Esophagus muscularis mucosa (tissue), 4 donors: ENCODE results near the gene ADGRG1. TPM values are rescaled to one million over a fixed set of nuclear protein-coding genes. Genes with fewer than 3 reads are reported as not detected.

Source experiments
- DNase-seq: peaks from one replicate; pipeline ENCODE4 v3.0.0-alpha.2; 2017; ENCODE audit errors: extremely low spot score
- H3K27ac ChIP-seq, 4 donors: fragments of 200-600 bp; sonication (generic); replicated peaks in 1 of 4; 1 replicate in 3 of 4; 2 replicates in 1 of 4; pipeline ENCODE4 v1.5.1; 2016 to 2019; ENCODE audit warnings: mild to moderate bottlenecking in 1 of 4
- H3K27me3 ChIP-seq, 4 donors: fragments of 200-600 bp; sonication (generic); one replicate each; pipeline versions ENCODE4 v1.5.1 to v1.6.0; 2016 to 2019
- H3K36me3 ChIP-seq, 4 donors: fragments of 200-600 bp; sonication (generic); one replicate each; pipeline ENCODE4 v1.5.1; 2016 to 2019
- H3K4me1 ChIP-seq, 4 donors: fragments of 200-600 bp; sonication (generic); one replicate each; pipeline ENCODE4 v1.5.1; 2016 to 2019
- H3K4me3 ChIP-seq, 4 donors: fragments of 200-600 bp; sonication (generic); 1 replicate in 2 of 4; 2 replicates in 2 of 4; pipeline ENCODE4 v1.5.1; 2016 to 2019; ENCODE audit warnings: mild to moderate bottlenecking in 4 of 4, moderate library complexity in 1 of 4
- H3K9me3 ChIP-seq, 4 donors: fragments of 200-600 bp; sonication (generic); 1 replicate in 3 of 4; 2 replicates in 1 of 4; pipeline ENCODE4 v1.5.1; 2016 to 2019
- CTCF ChIP-seq, 3 experiments: fragments of 200-600 bp in 2 of 3; fragments of 450-650 bp in 1 of 3; sonication (generic) in 2 of 3; IDR thresholded peaks; one replicate each; pipeline ENCODE4 v1.5.1; 2017 to 2019; ENCODE audit warnings: antibody characterized with exemption in 3 of 3, mild to moderate bottlenecking in 2 of 3, moderate library complexity in 1 of 3
- EP300 ChIP-seq: sonication (generic); formaldehyde crosslinking; IDR thresholded peaks from one replicate; pipeline ENCODE4 v1.6.1; 2017; ENCODE audit warnings: antibody characterized with exemption
- POLR2A ChIP-seq: fragments of 450-650 bp; IDR thresholded peaks from one replicate; pipeline ENCODE4 v1.6.1; 2017; ENCODE audit warnings: antibody characterized with exemption, moderate library complexity, mild to moderate bottlenecking, low read depth
- POLR2AphosphoS5 ChIP-seq, 2 donors: sonication (generic); formaldehyde crosslinking; IDR thresholded peaks; one replicate each; pipeline ENCODE4 v1.6.1; 2017; ENCODE audit warnings: antibody characterized with exemption in 2 of 2
- WGBS: methylation state at CpG from one replicate; pipeline ENCODE4 v1.1.5; 2018; 5-methylcytosine and 5-hydroxymethylcytosine counted together
- intact Hi-C: fragments of 100-400 bp; cut with DNase I; formaldehyde crosslinking; loops from one replicate; pipeline ENCODE4 v1.15.1; 2023
- total RNA-seq, 4 donors: library from RNA; depleted of rRNA; stranded (reverse); fragments of >200 nt; gene quantifications; one replicate each; pipeline versions ENCODE4 v1.1.0 to v1.2.1, GENCODE V29; 2016

Gene ADGRG1
- total RNA-seq, 4 donors from 2014 or later = 17.4 to 21.4 (median 19.1) TPM

- H3K4me3 ChIP-seq = no peak overlapping the region
- WGBS = 75% methylated on average over 17 of the region's 17 CpGs
- intact Hi-C loops = no loop called here
Observed at GRCh38 chr16:57603115-57604024, 25.1 kb upstream of the ADGRG1 start.

GRCh38 chr16:57604177-57604576 lies 24.3 kb upstream of the ADGRG1 start:
- no peaks in the 10 kb centered on the region for H3K9me3 ChIP-seq
- peaks cover 0 to 54% (median 0%) of the 10 kb centered on the region in 4 donors for H3K27me3 ChIP-seq
- no peak for TF ChIP-seq EP300
- no peak for TF ChIP-seq CTCF (IDR thresholded peaks at IDR 0.05)
- no peak for TF ChIP-seq POLR2AphosphoS5 (IDR thresholded peaks at IDR 0.05)
- no peak for TF ChIP-seq POLR2A
- WGBS = 92% methylated on average over 7 of the region's 7 CpGs
- no peaks in the 10 kb centered on the region for H3K36me3 ChIP-seq
- intact Hi-C loops = no loop called here
- H3K4me1 ChIP-seq = peaks cover 0 to 4% (median 3%) of the 10 kb centered on the region in 4 donors
- no peak overlapping the region for H3K27ac ChIP-seq
- H3K4me3 ChIP-seq = no peak overlapping the region
- DNase-seq = no peak

More at GRCh38 chr16:57603115-57604024, 25.1 kb upstream of the ADGRG1 start:
- no peaks in the 10 kb centered on the region for H3K9me3 ChIP-seq
- no peak overlapping the region for H3K27ac ChIP-seq
- peaks cover 0 to 46% (median 0%) of the 10 kb centered on the region in 4 donors for H3K27me3 ChIP-seq
- DNase-seq = no peak
- H3K36me3 ChIP-seq = no peaks in the 10 kb centered on the region
- TF ChIP-seq EP300 (no peak), POLR2AphosphoS5 (IDR thresholded peaks at IDR 0.05) (no peak), CTCF (IDR thresholded peaks at IDR 0.05) (no peak), POLR2A (no peak)
- peaks cover 0 to 4% (median 2%) of the 10 kb centered on the region in 4 donors for H3K4me1 ChIP-seq

- 81% methylated on average over 4 of the region's 4 CpGs for WGBS
- no peak overlapping the region for H3K27ac ChIP-seq
- H3K4me1 ChIP-seq = peaks cover 0 to 8% (median 0%) of the 10 kb centered on the region in 4 donors
- H3K36me3 ChIP-seq = no peaks in the 10 kb centered on the region
- no peak for DNase-seq
- no peak overlapping the region for H3K4me3 ChIP-seq
- H3K27me3 ChIP-seq = peaks cover 0 to 51% (median 0%) of the 10 kb centered on the region in 4 donors
- TF ChIP-seq POLR2AphosphoS5 (IDR thresholded peaks at IDR 0.05) = no peak
- H3K9me3 ChIP-seq = no peaks in the 10 kb centered on the region
- intact Hi-C loops = no loop called here
Observed at GRCh38 chr16:57606147-57606846, 22.1 kb upstream of the ADGRG1 start.

GRCh38 chr16:57606847-57607501 lies 21.5 kb upstream of the ADGRG1 start:
- H3K4me1 ChIP-seq = peaks cover 0 to 8% (median 0%) of the 10 kb centered on the region in 4 donors
- H3K36me3 ChIP-seq = no peaks in the 10 kb centered on the region
- H3K4me3 ChIP-seq = no peak overlapping the region
- TF ChIP-seq POLR2A (no peak), EP300 (no peak), CTCF (IDR thresholded peaks at IDR 0.05) (no peak), POLR2AphosphoS5 (IDR thresholded peaks at IDR 0.05) (no peak)
- no peaks in the 10 kb centered on the region for H3K9me3 ChIP-seq
- 57% methylated on average over 4 of the region's 11 CpGs for WGBS
- H3K27me3 ChIP-seq = peaks cover 0 to 46% (median 0%) of the 10 kb centered on the region in 4 donors
- no peak for DNase-seq
- intact Hi-C loops = no loop called here
- H3K27ac ChIP-seq = no peak overlapping the region
